HEK293 (cell line): ENCODE data around the gene PRPF18.
A peak's percentile ranks its signal among the peaks of the same experiment; 100 is the strongest.

ENCODE experiments used
- CTCF ChIA-PET: fragments of 350-600 bp; formaldehyde crosslinking; extraction: SDS; loops from one replicate; lab custom pipeline; 2021; ENCODE audit warnings: antibody characterized with exemption; lab: Yijun Ruan, JAX
- POLR2A ChIA-PET: fragments of 300-600 bp; formaldehyde crosslinking; extraction: SDS; loops from one replicate; lab custom pipeline; 2020; ENCODE audit warnings: antibody characterized with exemption, inconsistent platforms; lab: Yijun Ruan, JAX
- H3K27ac ChIP-seq: fragments of 200-500 bp; sonication (Bioruptor generic); 2 replicates; pipeline ENCODE4 v1.5.1; 2014; ENCODE audit warnings: low read depth, low read length, control low read depth, inconsistent platforms; ENCODE audit errors: extremely low read depth
- H3K36me3 ChIP-seq, 2 experiments: fragments of 200-500 bp in 1 of 2; sonication (Bioruptor generic) in 1 of 2; 1 replicate in 1 of 2; 2 replicates in 1 of 2; pipeline ENCODE4 v1.5.1; 2014 to 2017; ENCODE audit warnings: inconsistent platforms in 2 of 2, low read length in 2 of 2; ENCODE audit not compliant: control insufficient read depth in 2 of 2, insufficient read depth in 1 of 2
- H3K4me1 ChIP-seq: fragments of 200-500 bp; sonication (Bioruptor generic); 2 replicates; pipeline ENCODE4 v1.5.1; 2014; ENCODE audit warnings: mild to moderate bottlenecking, low read length, inconsistent platforms; ENCODE audit not compliant: control insufficient read depth, insufficient read depth
- H3K4me3 ChIP-seq: 2 replicates; pipeline ENCODE4 v1.5.1; 2011; ENCODE audit warnings: low read depth, mild to moderate bottlenecking, control low read depth, low read length, moderate library complexity
- H3K9me3 ChIP-seq: fragments of 200-500 bp; sonication (Bioruptor generic); 2 replicates; pipeline ENCODE4 v1.5.1; 2014; ENCODE audit warnings: low read depth, low read length, inconsistent platforms; ENCODE audit not compliant: control insufficient read depth, insufficient read depth
- FEZF1 ChIP-seq: fragments of 450-650 bp; formaldehyde crosslinking; IDR thresholded peaks from 2 replicates; pipeline ENCODE4 v1.5.1; 2016; ENCODE audit warnings: missing biosample characterization, missing genetic modification characterization
- GLIS1 ChIP-seq: fragments of 450-650 bp; formaldehyde crosslinking; IDR thresholded peaks from 2 replicates; pipeline ENCODE4 v1.5.1; 2016; ENCODE audit warnings: missing biosample characterization, missing genetic modification characterization
- HOXC10 ChIP-seq: sonication (generic); formaldehyde crosslinking; IDR thresholded peaks from 2 replicates; pipeline ENCODE4 v1.8.1; 2023; ENCODE audit warnings: mild to moderate bottlenecking, missing genetic modification reagents
- MZF1 ChIP-seq: fragments of 450-650 bp; formaldehyde crosslinking; IDR thresholded peaks from 2 replicates; pipeline ENCODE4 v1.5.1; 2017; ENCODE audit warnings: missing biosample characterization, missing genetic modification characterization, borderline replicate concordance
- SCRT1 ChIP-seq: fragments of 450-650 bp; formaldehyde crosslinking; IDR thresholded peaks from 2 replicates; pipeline ENCODE4 v1.5.1; 2016; ENCODE audit warnings: missing biosample characterization, missing genetic modification characterization, borderline replicate concordance
- SCRT2 ChIP-seq: fragments of 450-650 bp; formaldehyde crosslinking; IDR thresholded peaks from 2 replicates; pipeline ENCODE4 v1.5.1; 2016; ENCODE audit warnings: missing biosample characterization, missing genetic modification characterization
- SP3 ChIP-seq: fragments of 450-650 bp; formaldehyde crosslinking; IDR thresholded peaks from 2 replicates; pipeline ENCODE4 v1.5.1; 2016; ENCODE audit warnings: missing biosample characterization, missing genetic modification characterization
- YY1 ChIP-seq: fragments of 450-650 bp; formaldehyde crosslinking; IDR thresholded peaks from 2 replicates; pipeline ENCODE4 v1.5.1; 2018; ENCODE audit warnings: missing biosample characterization, missing genetic modification characterization
- ZBTB21 ChIP-seq: fragments of 450-650 bp; formaldehyde crosslinking; IDR thresholded peaks from 2 replicates; pipeline ENCODE4 v1.5.1; 2017; ENCODE audit warnings: missing biosample characterization, missing genetic modification characterization
- ZFHX2 ChIP-seq: fragments of 450-650 bp; formaldehyde crosslinking; conservative IDR thresholded peaks from 2 replicates; pipeline ENCODE4 v1.5.1; 2016; ENCODE audit warnings: missing biosample characterization, missing genetic modification characterization
- ZIC2 ChIP-seq: fragments of 450-650 bp; formaldehyde crosslinking; IDR thresholded peaks from 2 replicates; pipeline ENCODE4 v1.5.1; 2016; ENCODE audit warnings: missing biosample characterization, missing genetic modification characterization
- ZNF175 ChIP-seq: fragments of 450-650 bp; formaldehyde crosslinking; IDR thresholded peaks from 2 replicates; pipeline ENCODE4 v1.5.1; 2016; ENCODE audit warnings: missing biosample characterization, missing genetic modification characterization
- ZNF518A ChIP-seq: fragments of 450-650 bp; formaldehyde crosslinking; conservative IDR thresholded peaks from 2 replicates; pipeline ENCODE4 v1.5.1; 2016; ENCODE audit warnings: low read depth, missing biosample characterization, missing genetic modification characterization
- ZNF529 ChIP-seq: fragments of 450-650 bp; formaldehyde crosslinking; IDR thresholded peaks from 2 replicates; pipeline ENCODE4 v1.5.1; 2017; ENCODE audit warnings: missing genetic modification characterization, missing biosample characterization; ENCODE audit not compliant: insufficient replicate concordance
- ZNF585B ChIP-seq: fragments of 450-650 bp; formaldehyde crosslinking; IDR thresholded peaks from 2 replicates; pipeline ENCODE4 v1.5.1; 2016; ENCODE audit warnings: missing biosample characterization, missing genetic modification characterization
- ZNF624 ChIP-seq: fragments of 450-650 bp; formaldehyde crosslinking; IDR thresholded peaks from 2 replicates; pipeline ENCODE4 v1.5.1; 2017; ENCODE audit warnings: missing biosample characterization, missing genetic modification characterization
- ZNF692 ChIP-seq: fragments of 450-650 bp; formaldehyde crosslinking; IDR thresholded peaks from 2 replicates; pipeline ENCODE4 v1.5.1; 2016; ENCODE audit warnings: missing biosample characterization, missing genetic modification characterization
- ZNF704 ChIP-seq: fragments of 450-650 bp; formaldehyde crosslinking; IDR thresholded peaks from 2 replicates; pipeline ENCODE4 v1.5.1; 2016; ENCODE audit warnings: missing biosample characterization, missing genetic modification characterization
- ZNF707 ChIP-seq: fragments of 450-650 bp; formaldehyde crosslinking; IDR thresholded peaks from 2 replicates; pipeline ENCODE4 v1.5.1; 2016; ENCODE audit warnings: missing biosample characterization, missing genetic modification characterization
- ZNF747 ChIP-seq: fragments of 450-650 bp; formaldehyde crosslinking; IDR thresholded peaks from 2 replicates; pipeline ENCODE4 v1.5.1; 2016; ENCODE audit warnings: missing biosample characterization, missing genetic modification characterization
- ZNF792 ChIP-seq: fragments of 450-650 bp; formaldehyde crosslinking; IDR thresholded peaks from 2 replicates; pipeline ENCODE4 v1.5.1; 2016; ENCODE audit warnings: missing biosample characterization, missing genetic modification characterization

The PRPF18 gene

GRCh38 chr10:13637894-13638293 lies 51.1 kb downstream of the PRPF18 start:
- Histone ChIP-seq H3K27ac (no peak overlapping the region), H3K4me3 (no peak overlapping the region), H3K36me3 (peaks cover 0 to 55% of the 10 kb centered on the region in 2 experiments), H3K4me1 (no peaks in the 10 kb centered on the region)
- CTCF ChIA-PET = interaction anchor here (0.6 to 0.7 kb wide), 2 partner anchors 194 to 301 kb away, joined by 3 to 5 read pairs; no protein-coding TSS in a partner anchor
- POLR2A ChIA-PET = no interaction called here
- TF ChIP-seq ZBTB21 (no peak), SCRT1 (peak; percentile 72), SCRT2 (tag by site-specific recombination) (peak; percentile 90)
- TF ChIP-seq, all 188 proteins: peak for 2
- no peaks in the 10 kb centered on the region for H3K9me3 ChIP-seq

- POLR2A ChIA-PET = no interaction called here
- H3K27ac ChIP-seq = no peak overlapping the region
- H3K9me3 ChIP-seq = no peaks in the 10 kb centered on the region
- H3K36me3 ChIP-seq = peaks cover 0 to 80% of the 10 kb centered on the region in 2 experiments; a peak in 2 of 3 replicates
- CTCF ChIA-PET = interaction anchor here (1.6 kb wide), 1 partner anchor 27 kb away, joined by 5 read pairs; no protein-coding TSS in a partner anchor
- no peak overlapping the region for H3K4me3 ChIP-seq
- H3K4me1 ChIP-seq = no peaks in the 10 kb centered on the region
- no peak for TF ChIP-seq YY1 (tag by site-specific recombination)
- peak; percentile 98 for TF ChIP-seq ZNF707 (tag by site-specific recombination)
Observed at GRCh38 chr10:13642293-13642692, 55.5 kb downstream of the PRPF18 start.

GRCh38 chr10:13643016-13643415 lies 56.3 kb downstream of the PRPF18 start:
- Histone ChIP-seq H3K4me3 (no peak overlapping the region), H3K36me3 (peaks cover 0 to 78% of the 10 kb centered on the region in 2 experiments; a peak in 2 of 3 replicates), H3K4me1 (no peaks in the 10 kb centered on the region), H3K9me3 (no peaks in the 10 kb centered on the region), H3K27ac (no peak overlapping the region)
- ChIA-PET POLR2A (no interaction called here), CTCF (interaction anchor here (1.6 kb wide), 1 partner anchor 28 kb away, joined by 5 read pairs; no protein-coding TSS in a partner anchor)
- TF ChIP-seq ZNF792 (tag by site-specific recombination) (no peak), ZNF585B (tag by site-specific recombination) (no peak), FEZF1 (tag by site-specific recombination) (no peak), ZFHX2 (tag by site-specific recombination) (no peak), ZNF704 (tag by site-specific recombination) (no peak), SCRT2 (tag by site-specific recombination) (no peak), ZNF529 (tag by site-specific recombination) (no peak), ZNF747 (tag by site-specific recombination) (no peak), MZF1 (tag by site-specific recombination) (no peak)

- H3K9me3 ChIP-seq = no peaks in the 10 kb centered on the region
- no peak for TF ChIP-seq ZNF518A (tag by site-specific recombination)
- TF ChIP-seq ZIC2 (tag by site-specific recombination) = no peak
- no peak for TF ChIP-seq ZNF175 (tag by site-specific recombination)
- TF ChIP-seq HOXC10 (CRISPR knock-in tag) = no peak
- no peak for TF ChIP-seq GLIS1 (tag by site-specific recombination)
- no peak for TF ChIP-seq ZNF692 (tag by site-specific recombination)
- TF ChIP-seq SP3 (tag by site-specific recombination) = no peak
- TF ChIP-seq ZNF624 (tag by site-specific recombination) = no peak
- TF ChIP-seq, all 188 proteins: peak for 0
- Histone ChIP-seq H3K4me1 (no peaks in the 10 kb centered on the region), H3K27ac (no peak overlapping the region), H3K36me3 (peaks cover 0 to 78% of the 10 kb centered on the region in 2 experiments; a peak in 1 of 3 replicates), H3K4me3 (no peak overlapping the region)
- POLR2A ChIA-PET = no interaction called here
- CTCF ChIA-PET = interaction anchor here (0.8 to 1.2 kb wide), 2 partner anchors 135 to 464 kb away, joined by 3 to 5 read pairs; no protein-coding TSS in a partner anchor
Observed at GRCh38 chr10:13644866-13645265, 58.1 kb downstream of the PRPF18 start.
